Activated naive CD4-positive, alpha-beta T cell treated with anti-CD3 and anti-CD28 coated beads, Interleukin-2, amount 50 U/mL, for 72 hours (primary cell): ENCODE measurements around the gene TAX1BP1. TPM values are rescaled to one million over a fixed set of nuclear protein-coding genes. Genes with fewer than 3 reads are reported as not detected.
"Not testable (repeated sequence)": the region's sequence is repeated elsewhere in the genome, so short reads cannot be mapped to it uniquely, and the experiment has no call there.

Experiments
- ATAC-seq, 2 donors: fragments of 150-1000 bp; cut with Tn5 transposase; 2 replicates each; pipeline ENCODE4 v1.10.0; 2021; ENCODE audit warnings: mild to moderate bottlenecking in 2 of 2, moderate library complexity in 2 of 2
- DNase-seq, 2 donors: peaks; one replicate each; pipeline ENCODE4 v3.0.0; 2021 to 2022; ENCODE audit warnings: low spot score in 2 of 2
- H3K27ac Mint-ChIP-seq, 2 donors: one replicate each; pipeline ENCODE4 v1.8.0; 2022; ENCODE audit warnings: mild to moderate bottlenecking in 2 of 2, mixed read lengths in 2 of 2
- H3K36me3 Mint-ChIP-seq, 2 donors: one replicate each; pipeline ENCODE4 v1.8.0; 2022; ENCODE audit warnings: mixed read lengths in 2 of 2
- H3K9me3 Mint-ChIP-seq, 2 donors: one replicate each; pipeline ENCODE4 v1.8.0; 2022; ENCODE audit warnings: mixed read lengths in 2 of 2
- total RNA-seq, 2 donors: library from RNA; stranded (reverse); gene quantifications; one replicate each; pipeline ENCODE4 v1.2.3, GENCODE V29; 2022

TAX1BP1 gene
- total RNA-seq, 2 donors from 2014 or later: 110 to 122 TPM

GRCh38 chr7:27846388-27846787 lies 106.4 kb downstream of the TAX1BP1 start:
- Mint-ChIP-seq H3K9me3 (no peaks in the 10 kb centered on the region), H3K27ac (no peak overlapping the region), H3K36me3 (no peaks in the 10 kb centered on the region)
- no peak for DNase-seq
- ATAC-seq: peak in 1 of 2 donors; percentile 75

- no peak for ATAC-seq
- DNase-seq: no peak
- Mint-ChIP-seq H3K9me3 (peaks cover 0 to 8% of the 10 kb centered on the region in 2 donors), H3K36me3 (peaks cover 7 to 8% of the 10 kb centered on the region in 2 donors), H3K27ac (no peak overlapping the region)
Observed at GRCh38 chr7:27850531-27850930, 110.6 kb downstream of the TAX1BP1 start.

GRCh38 chr7:27856703-27857485 lies 116.9 kb downstream of the TAX1BP1 start:
- not testable (repeated sequence) for DNase-seq

GRCh38 chr7:27860800-27861199 lies 120.8 kb downstream of the TAX1BP1 start:
- DNase-seq: no peak
- H3K9me3 Mint-ChIP-seq: no peaks in the 10 kb centered on the region
- no peak for ATAC-seq
- H3K36me3 Mint-ChIP-seq: peaks cover 9 to 13% of the 10 kb centered on the region in 2 donors
- H3K27ac Mint-ChIP-seq: no peak overlapping the region

More at GRCh38 chr7:27856703-27857485, 116.9 kb downstream of the TAX1BP1 start:
- H3K9me3 Mint-ChIP-seq, H3K27ac Mint-ChIP-seq, ATAC-seq: not testable (repeated sequence)
- peaks cover 19 to 23% of the 10 kb centered on the region in 2 donors for H3K36me3 Mint-ChIP-seq

- ATAC-seq (no peak), DNase-seq (no peak)
- no peak overlapping the region for H3K27ac Mint-ChIP-seq
- H3K36me3 Mint-ChIP-seq: peaks cover 0 to 5% of the 10 kb centered on the region in 2 donors
- H3K9me3 Mint-ChIP-seq: no peaks in the 10 kb centered on the region
Observed at GRCh38 chr7:27861747-27862146, 121.8 kb downstream of the TAX1BP1 start.

GRCh38 chr7:27863880-27864279 lies 123.9 kb downstream of the TAX1BP1 start:
- DNase-seq (no peak), ATAC-seq (no peak)
- H3K27ac Mint-ChIP-seq: no peak overlapping the region
- no peaks in the 10 kb centered on the region for H3K36me3 Mint-ChIP-seq
- H3K9me3 Mint-ChIP-seq: no peaks in the 10 kb centered on the region

GRCh38 chr7:27866256-27866655 lies 126.3 kb downstream of the TAX1BP1 start:
- ATAC-seq (no peak), DNase-seq (no peak)
- Mint-ChIP-seq H3K27ac (no peak overlapping the region), H3K36me3 (no peaks in the 10 kb centered on the region), H3K9me3 (no peaks in the 10 kb centered on the region)

- DNase-seq: no peak
- H3K36me3 Mint-ChIP-seq: no peaks in the 10 kb centered on the region
- ATAC-seq: no peak
- no peak overlapping the region for H3K27ac Mint-ChIP-seq
- no peaks in the 10 kb centered on the region for H3K9me3 Mint-ChIP-seq
Observed at GRCh38 chr7:27866828-27867672, 127.1 kb downstream of the TAX1BP1 start.

GRCh38 chr7:27868131-27868550 lies 128.2 kb downstream of the TAX1BP1 start:
- Mint-ChIP-seq H3K9me3 (no peaks in the 10 kb centered on the region), H3K36me3 (no peaks in the 10 kb centered on the region), H3K27ac (no peak overlapping the region)
- DNase-seq (no peak), ATAC-seq (no peak)

- H3K27ac Mint-ChIP-seq: no peak overlapping the region
- no peak for ATAC-seq
- no peak for DNase-seq
- H3K9me3 Mint-ChIP-seq: no peaks in the 10 kb centered on the region
- no peaks in the 10 kb centered on the region for H3K36me3 Mint-ChIP-seq
Observed at GRCh38 chr7:27869056-27869455, 129.1 kb downstream of the TAX1BP1 start.

GRCh38 chr7:27870595-27870994 lies 130.6 kb downstream of the TAX1BP1 start:
- no peaks in the 10 kb centered on the region for H3K36me3 Mint-ChIP-seq
- no peak for ATAC-seq
- no peaks in the 10 kb centered on the region for H3K9me3 Mint-ChIP-seq
- DNase-seq: no peak
- no peak overlapping the region for H3K27ac Mint-ChIP-seq

- no peaks in the 10 kb centered on the region for H3K36me3 Mint-ChIP-seq
- DNase-seq: no peak
- no peaks in the 10 kb centered on the region for H3K9me3 Mint-ChIP-seq
- no peak overlapping the region for H3K27ac Mint-ChIP-seq
- ATAC-seq: no peak
Observed at GRCh38 chr7:27871086-27871485, 131.1 kb downstream of the TAX1BP1 start.

- ATAC-seq: no peak
- Mint-ChIP-seq H3K9me3 (no peaks in the 10 kb centered on the region), H3K36me3 (no peaks in the 10 kb centered on the region), H3K27ac (no peak overlapping the region)
- no peak for DNase-seq
Observed at GRCh38 chr7:27871866-27872265, 131.9 kb downstream of the TAX1BP1 start.

GRCh38 chr7:27872356-27873275 lies 132.7 kb downstream of the TAX1BP1 start:
- H3K36me3 Mint-ChIP-seq: no peaks in the 10 kb centered on the region
- no peak overlapping the region for H3K27ac Mint-ChIP-seq
- ATAC-seq (no peak), DNase-seq (no peak)
- H3K9me3 Mint-ChIP-seq: no peaks in the 10 kb centered on the region

- no peaks in the 10 kb centered on the region for H3K36me3 Mint-ChIP-seq
- no peak for ATAC-seq
- DNase-seq: no peak
- H3K9me3 Mint-ChIP-seq: no peaks in the 10 kb centered on the region
- no peak overlapping the region for H3K27ac Mint-ChIP-seq
Observed at GRCh38 chr7:27873981-27874957, 134.3 kb downstream of the TAX1BP1 start.
